Nephron progenitor cell (in vitro differentiated cells): ENCODE results near the gene SLC12A4.
"Not testable (repeated sequence)": the region's sequence is repeated elsewhere in the genome, so short reads cannot be mapped to it uniquely, and the experiment has no call there.

ENCODE experiments used
- DNase-seq: peaks from one replicate; pipeline ENCODE4 v3.0.0; 2021
- H3K27ac Mint-ChIP-seq: 2 replicates; pipeline ENCODE4 v1.8.0; 2021; ENCODE audit warnings: mild to moderate bottlenecking, moderate library complexity, mixed read lengths
- H3K27me3 Mint-ChIP-seq: 2 replicates; pipeline ENCODE4 v1.8.0; 2021; ENCODE audit warnings: mild to moderate bottlenecking, low read depth, mixed read lengths; ENCODE audit not compliant: poor library complexity
- H3K36me3 Mint-ChIP-seq: 2 replicates; pipeline ENCODE4 v1.8.0; 2021; ENCODE audit warnings: low read depth, mixed read lengths
- H3K4me1 Mint-ChIP-seq: 2 replicates; pipeline ENCODE4 v1.8.0; 2021; ENCODE audit warnings: mixed read lengths
- H3K4me3 Mint-ChIP-seq: 2 replicates; pipeline ENCODE4 v1.8.0; 2021; ENCODE audit warnings: mild to moderate bottlenecking, moderate library complexity, mixed read lengths
- H3K9me3 Mint-ChIP-seq: 2 replicates; pipeline ENCODE4 v1.8.0; 2021; ENCODE audit warnings: mild to moderate bottlenecking, moderate library complexity, mixed read lengths
- TF ChIP-seq, protein P1 (sequence below): fragments of 200-600 bp; sonication (generic); IDR thresholded peaks from 2 replicates; pipeline ENCODE4 v1.5.0; 2021; ENCODE audit warnings: antibody characterized with exemption

The SLC12A4 gene

GRCh38 chr16:68005211-68005610 is 36.8 kb upstream of the SLC12A4 start:
- Mint-ChIP-seq H3K27me3 (peaks cover 19% of the 10 kb centered on the region), H3K36me3 (no peaks in the 10 kb centered on the region), H3K4me3 (no peak overlapping the region), H3K4me1 (peaks cover 19% of the 10 kb centered on the region), H3K27ac (no peak overlapping the region), H3K9me3 (no peaks in the 10 kb centered on the region)
- DNase-seq = no peak
- TF ChIP-seq, protein P1, sequence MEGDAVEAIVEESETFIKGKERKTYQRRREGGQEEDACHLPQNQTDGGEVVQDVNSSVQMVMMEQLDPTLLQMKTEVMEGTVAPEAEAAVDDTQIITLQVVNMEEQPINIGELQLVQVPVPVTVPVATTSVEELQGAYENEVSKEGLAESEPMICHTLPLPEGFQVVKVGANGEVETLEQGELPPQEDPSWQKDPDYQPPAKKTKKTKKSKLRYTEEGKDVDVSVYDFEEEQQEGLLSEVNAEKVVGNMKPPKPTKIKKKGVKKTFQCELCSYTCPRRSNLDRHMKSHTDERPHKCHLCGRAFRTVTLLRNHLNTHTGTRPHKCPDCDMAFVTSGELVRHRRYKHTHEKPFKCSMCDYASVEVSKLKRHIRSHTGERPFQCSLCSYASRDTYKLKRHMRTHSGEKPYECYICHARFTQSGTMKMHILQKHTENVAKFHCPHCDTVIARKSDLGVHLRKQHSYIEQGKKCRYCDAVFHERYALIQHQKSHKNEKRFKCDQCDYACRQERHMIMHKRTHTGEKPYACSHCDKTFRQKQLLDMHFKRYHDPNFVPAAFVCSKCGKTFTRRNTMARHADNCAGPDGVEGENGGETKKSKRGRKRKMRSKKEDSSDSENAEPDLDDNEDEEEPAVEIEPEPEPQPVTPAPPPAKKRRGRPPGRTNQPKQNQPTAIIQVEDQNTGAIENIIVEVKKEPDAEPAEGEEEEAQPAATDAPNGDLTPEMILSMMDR = no peak

- no peak overlapping the region for H3K4me3 Mint-ChIP-seq
These were observed 34.6 kb upstream of the SLC12A4 start for GRCh38 chr16:68003031-68003430.

GRCh38 chr16:68000450-68000849 is 32.0 kb upstream of the SLC12A4 start:
- Mint-ChIP-seq H3K27ac (no peak overlapping the region), H3K27me3 (peaks cover 7% of the 10 kb centered on the region), H3K4me3 (no peak overlapping the region), H3K36me3 (no peaks in the 10 kb centered on the region), H3K4me1 (peaks cover 22% of the 10 kb centered on the region), H3K9me3 (peaks cover 3% of the 10 kb centered on the region)
- no peak for DNase-seq
- TF ChIP-seq, protein P1 = no peak

More at GRCh38 chr16:68003031-68003430, 34.6 kb upstream of the SLC12A4 start:
- peaks cover 13% of the 10 kb centered on the region for H3K27me3 Mint-ChIP-seq
- no peak overlapping the region for H3K27ac Mint-ChIP-seq
- H3K36me3 Mint-ChIP-seq = no peaks in the 10 kb centered on the region
- H3K4me1 Mint-ChIP-seq = peaks cover 25% of the 10 kb centered on the region
- TF ChIP-seq, protein P1 = no peak
- no peaks in the 10 kb centered on the region for H3K9me3 Mint-ChIP-seq
- DNase-seq = no peak

DNA sequence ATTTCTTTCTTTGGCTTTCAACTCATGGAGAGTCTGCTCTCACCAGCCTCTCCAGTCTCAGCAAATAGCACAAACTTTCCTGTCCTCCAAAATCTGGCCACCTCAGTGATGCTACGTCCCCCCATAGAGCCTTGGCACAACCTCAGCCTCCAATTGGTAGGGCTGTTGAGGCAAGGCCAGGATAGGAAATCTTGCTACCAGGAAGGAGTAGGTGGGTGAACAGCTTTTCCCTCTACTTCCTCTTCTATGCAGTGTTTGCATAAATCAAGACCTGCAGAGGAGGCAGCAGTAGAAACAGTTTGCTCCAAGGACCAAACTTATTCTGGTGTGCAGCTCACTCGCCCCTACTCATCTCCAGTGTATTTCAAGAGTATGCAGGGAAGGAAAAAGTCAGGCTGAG is 31.5 kb upstream of the SLC12A4 start:
- Mint-ChIP-seq H3K36me3 (no peaks in the 10 kb centered on the region), H3K9me3 (peaks cover 3% of the 10 kb centered on the region), H3K27ac (no peak overlapping the region), H3K27me3 (peaks cover 7% of the 10 kb centered on the region), H3K4me1 (peaks cover 22% of the 10 kb centered on the region), H3K4me3 (no peak overlapping the region)
- TF ChIP-seq, protein P1 = no peak
- no peak for DNase-seq

DNA sequence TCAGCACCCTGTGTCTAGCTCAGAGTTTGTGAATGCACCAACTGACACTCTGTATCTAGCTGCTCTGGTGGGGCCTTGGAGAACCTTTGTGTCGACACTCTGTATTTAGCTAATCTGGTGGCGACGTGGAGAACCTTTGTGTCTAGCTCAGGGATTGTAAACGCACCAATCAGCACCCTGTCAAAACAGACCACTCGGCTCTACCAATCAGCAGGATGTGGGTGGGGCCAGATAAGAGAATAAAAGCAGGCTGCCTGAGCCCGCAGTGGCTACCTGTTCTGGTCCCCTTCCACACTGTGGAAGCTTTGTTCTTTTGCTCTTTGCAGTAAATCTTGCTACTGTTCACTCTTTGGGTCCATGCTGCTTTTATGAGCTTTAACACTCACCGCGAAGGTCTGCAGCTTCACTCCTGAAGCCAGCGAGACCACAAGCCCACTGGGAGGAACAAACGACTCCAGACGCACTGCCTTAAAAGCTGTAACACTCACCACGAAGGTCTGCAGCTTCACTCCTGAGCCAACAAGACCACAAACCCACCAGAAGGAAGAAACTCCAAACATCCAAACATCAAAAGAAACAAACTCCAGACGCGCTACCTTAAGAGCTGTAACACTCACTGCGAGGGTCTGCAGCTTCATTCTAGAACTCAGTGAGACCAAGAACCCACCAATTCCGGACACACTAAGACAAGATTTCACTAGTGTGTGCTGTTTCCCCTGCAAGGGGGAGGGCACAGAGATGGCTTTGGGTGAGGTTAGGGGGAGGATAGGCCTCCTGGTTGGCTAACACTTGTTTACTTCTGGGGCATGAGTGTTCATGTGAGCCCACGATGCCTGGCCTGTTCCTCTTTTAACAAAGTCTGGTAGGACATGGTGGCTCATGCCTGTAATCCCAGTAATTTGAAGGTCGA is 30.6 kb upstream of the SLC12A4 start, which contains the start of gene DPEP2:
Gene DPEP2 (minus strand): TSS at position 706 of the 910 bp plus-strand sequence. CDS start 6,272 bp downstream, outside the sequence.
- H3K9me3 Mint-ChIP-seq, H3K36me3 Mint-ChIP-seq, DNase-seq, H3K27me3 Mint-ChIP-seq, H3K4me3 Mint-ChIP-seq: not testable (repeated sequence)
- Mint-ChIP-seq H3K27ac (peak within 1 kb of the TSS; percentile 64), H3K4me1 (peaks cover 23% of the 10 kb centered on the region)

DNA sequence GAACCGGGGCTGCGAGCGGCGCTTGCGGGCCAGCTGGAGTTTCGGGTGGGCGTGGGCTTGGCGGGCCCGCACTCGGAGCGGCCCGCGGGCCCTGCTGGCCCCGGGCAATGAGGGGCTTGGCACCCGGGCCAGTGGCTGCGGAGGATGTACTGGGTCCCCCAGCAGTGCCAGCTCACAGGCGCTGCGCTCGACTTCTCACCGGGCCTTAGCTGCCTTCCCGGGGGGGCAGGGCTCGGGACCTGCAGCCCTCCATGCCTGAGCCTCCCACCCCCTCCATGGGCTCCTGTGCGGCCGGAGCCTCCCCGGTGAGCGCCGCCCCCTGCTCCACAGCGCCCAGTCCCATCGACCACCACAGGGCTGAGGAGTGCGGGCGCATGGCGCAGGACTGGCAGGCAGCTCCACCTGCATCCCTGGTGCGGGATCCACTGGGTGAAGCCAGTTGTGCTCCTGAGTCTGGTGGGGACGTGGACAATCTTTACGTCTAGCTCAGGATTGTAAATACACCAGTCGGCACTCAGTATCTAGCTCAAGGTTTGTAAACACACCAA is 29.9 kb upstream of the SLC12A4 start:
- not testable (repeated sequence) for H3K9me3 Mint-ChIP-seq, H3K36me3 Mint-ChIP-seq, H3K27ac Mint-ChIP-seq, DNase-seq, H3K27me3 Mint-ChIP-seq, H3K4me3 Mint-ChIP-seq
- H3K4me1 Mint-ChIP-seq = peaks cover 28% of the 10 kb centered on the region
